HepG2 (cell line): Measurements from ENCODE around the gene NTN3. TPM values are rescaled to one million over a fixed set of nuclear protein-coding genes. Genes with fewer than 3 reads are reported as not detected.

ENCODE experiments used
- AGO2 ChIP-seq: fragments of 200-400 bp; formaldehyde crosslinking; optimal IDR thresholded peaks from 2 replicates; pipeline ENCODE3; 2017; ENCODE audit warnings: mild to moderate bottlenecking, low read depth, low read length, moderate library complexity
- FIP1L1 ChIP-seq: fragments of 200-400 bp; formaldehyde crosslinking; IDR thresholded peaks from 2 replicates; pipeline ENCODE4 v1.6.1; 2018; ENCODE audit warnings: low read depth, mild to moderate bottlenecking, low read length, moderate library complexity, borderline replicate concordance; ENCODE audit not compliant: insufficient read depth
- FOXK1 ChIP-seq: sonication (generic); formaldehyde crosslinking; IDR thresholded peaks from 2 replicates; pipeline ENCODE4 v1.4.0; 2020; ENCODE audit warnings: low read depth, missing genetic modification reagents, borderline replicate concordance
- FUBP1 ChIP-seq: sonication (generic); formaldehyde crosslinking; IDR thresholded peaks from 2 replicates; pipeline ENCODE4 v1.5.1; 2020; ENCODE audit warnings: missing genetic modification reagents, mild to moderate bottlenecking, borderline replicate concordance
- GZF1 ChIP-seq: sonication (generic); formaldehyde crosslinking; IDR thresholded peaks from 2 replicates; pipeline ENCODE4 v1.5.1; 2020; ENCODE audit warnings: mild to moderate bottlenecking, missing genetic modification reagents
- HDAC6 ChIP-seq: fragments of 200-600 bp; sonication (generic); IDR thresholded peaks from 2 replicates; pipeline ENCODE4 v1.7.0; 2017; ENCODE audit warnings: mild to moderate bottlenecking, antibody characterized with exemption, low read length, low read depth
- HMG20B ChIP-seq: conservative IDR thresholded peaks from 2 replicates; pipeline ENCODE4 v1.6.1; 2016; ENCODE audit warnings: missing genetic modification reagents, missing compliant biosample characterization
- MBNL3 ChIP-seq: fragments of 250-450 bp; sonication (Bioruptor Pico); conservative IDR thresholded peaks from 2 replicates; pipeline ENCODE4 v1.8.0; 2022; ENCODE audit warnings: mild to moderate bottlenecking, inconsistent platforms
- MLX ChIP-seq: IDR thresholded peaks from 2 replicates; pipeline ENCODE4 v1.6.1; 2016
- NBN ChIP-seq: fragments of 450-650 bp; conservative IDR thresholded peaks from 2 replicates; pipeline ENCODE4 v1.6.1; 2017
- POLR2AphosphoS2 ChIP-seq: IDR thresholded peaks from 2 replicates; pipeline ENCODE4 v1.6.1; 2011; ENCODE audit warnings: low read depth, low read length, improper control_type of control experiment
- PRMT3 ChIP-seq: sonication (generic); formaldehyde crosslinking; IDR thresholded peaks from 2 replicates; pipeline ENCODE4 v1.8.1; 2022; ENCODE audit warnings: low read depth, mild to moderate bottlenecking, moderate library complexity, missing genetic modification reagents, borderline replicate concordance
- RXRB ChIP-seq: IDR thresholded peaks from 2 replicates; pipeline ENCODE4 v1.6.1; 2016; ENCODE audit warnings: borderline replicate concordance, missing genetic modification reagents, missing compliant biosample characterization
- SIN3A ChIP-seq: IDR thresholded peaks from 2 replicates; pipeline ENCODE4 v1.6.1; 2011; ENCODE audit warnings: low read depth, mild to moderate bottlenecking, control low read depth, low read length, borderline replicate concordance
- SOX5 ChIP-seq: IDR thresholded peaks from 2 replicates; pipeline ENCODE4 v1.6.1; 2016; ENCODE audit warnings: borderline replicate concordance
- U2AF1 ChIP-seq: fragments of 200-400 bp; formaldehyde crosslinking; optimal IDR thresholded peaks from 2 replicates; pipeline ENCODE3; 2017; ENCODE audit warnings: mild to moderate bottlenecking, low read depth, low read length
- YEATS4 ChIP-seq: sonication (generic); formaldehyde crosslinking; IDR thresholded peaks from 2 replicates; pipeline ENCODE4 v1.4.0; 2020; ENCODE audit warnings: missing genetic modification reagents, borderline replicate concordance
- ZIK1 ChIP-seq: sonication (generic); formaldehyde crosslinking; IDR thresholded peaks from 2 replicates; pipeline ENCODE4 v1.5.0; 2020; ENCODE audit warnings: mild to moderate bottlenecking, low read depth, missing genetic modification reagents, borderline replicate concordance
- ZNF20 ChIP-seq: sonication (generic); formaldehyde crosslinking; IDR thresholded peaks from 2 replicates; pipeline ENCODE4 v1.4.0; 2020; ENCODE audit warnings: mild to moderate bottlenecking, moderate library complexity, missing genetic modification reagents
- ZNF281 ChIP-seq: sonication (generic); formaldehyde crosslinking; IDR thresholded peaks from 2 replicates; pipeline ENCODE4 v1.4.0; 2020; ENCODE audit warnings: missing genetic modification reagents, borderline replicate concordance
- ZNF329 ChIP-seq: sonication (generic); formaldehyde crosslinking; IDR thresholded peaks from 2 replicates; pipeline ENCODE4 v1.9.0; 2021; ENCODE audit warnings: low read depth, mild to moderate bottlenecking, missing genetic modification reagents
- ZNF333 ChIP-seq: sonication (generic); formaldehyde crosslinking; IDR thresholded peaks from 2 replicates; pipeline ENCODE4 v1.4.0; 2020; ENCODE audit warnings: mild to moderate bottlenecking, missing genetic modification reagents, borderline replicate concordance
- ZNF556 ChIP-seq: sonication (generic); formaldehyde crosslinking; IDR thresholded peaks from 2 replicates; pipeline ENCODE4 v1.4.0; 2020; ENCODE audit warnings: mild to moderate bottlenecking, missing genetic modification reagents, borderline replicate concordance
- ZNF598 ChIP-seq: sonication (generic); formaldehyde crosslinking; IDR thresholded peaks from 2 replicates; pipeline ENCODE4 v1.5.1; 2020; ENCODE audit warnings: mild to moderate bottlenecking, missing genetic modification reagents, borderline replicate concordance
- ZNF788 ChIP-seq: sonication (generic); formaldehyde crosslinking; IDR thresholded peaks from 2 replicates; pipeline ENCODE4 v1.5.0; 2020; ENCODE audit warnings: mild to moderate bottlenecking, missing genetic modification reagents, borderline replicate concordance
- ZNF891 ChIP-seq: sonication (generic); formaldehyde crosslinking; IDR thresholded peaks from 2 replicates; pipeline ENCODE4 v1.5.0; 2020; ENCODE audit warnings: mild to moderate bottlenecking, missing genetic modification reagents
- polyA plus RNA-seq, 8 experiments: library from polyadenylated mRNA; depleted of rRNA in 3 of 8; stranded (reverse) in 7 of 8; unstranded in 1 of 8; fragments of >200 nt; fragmentation: Illumina TruSeq in 4 of 8; extraction: Trizol in 4 of 8; gene quantifications; 2 replicates each; pipeline versions ENCODE4 v1.2.1 to v1.2.3, GENCODE V29; 2011 to 2016; ENCODE audit warnings: low read depth in 4 of 8, missing spikeins in 1 of 8, mixed read lengths in 1 of 8; ENCODE audit not compliant: insufficient read depth in 1 of 8
- total RNA-seq, 5 experiments: library from RNA; depleted of rRNA; stranded (reverse); fragments of >200 nt; fragmentation: Illumina TruSeq; extraction: Trizol; gene quantifications; 2 replicates each; pipeline ENCODE4 v1.2.3, GENCODE V29; 2016; ENCODE audit warnings: low read depth in 1 of 5

NTN3 gene
- total and polyA plus RNA-seq, 2 of the 13 experiments (the other 11 are each of a cell fraction or from before 2014, with no cell fraction given), result 0.09 to 0.20 TPM

GRCh38 chr16:2484898-2485508, 13.9 kb downstream of the NTN3 start (continued):
- peak; percentile 96 for TF ChIP-seq ZNF281
- TF ChIP-seq ZNF20 (CRISPR knock-in tag), result no peak
- TF ChIP-seq MBNL3 (CRISPR knock-in tag), result no peak
- TF ChIP-seq SIN3A, result no peak
- TF ChIP-seq SOX5 (CRISPR knock-in tag), result peak; percentile 83
- no peak for TF ChIP-seq ZNF598 (CRISPR knock-in tag)
- no peak for TF ChIP-seq ZNF891 (CRISPR knock-in tag)
- TF ChIP-seq FOXK1 (CRISPR knock-in tag), result peak; percentile 67; the same call in 1 of the 2 replicates
- 0 out of 2 replicates have a peak, but pooled peaks have one; percentile 27 for TF ChIP-seq MLX (CRISPR knock-in tag)
- no peak for TF ChIP-seq AGO2
- no peak for TF ChIP-seq ZNF333
- TF ChIP-seq NBN, result no peak
- TF ChIP-seq POLR2AphosphoS2, result no peak
- peak; percentile 77 for TF ChIP-seq HMG20B
- TF ChIP-seq RXRB (CRISPR knock-in tag), result peak; percentile 85; the same call in 1 of the 2 replicates
- peak; percentile 51; the same call in 1 of the 2 replicates for TF ChIP-seq ZIK1 (CRISPR knock-in tag)
- no peak for TF ChIP-seq FUBP1 (CRISPR knock-in tag)
- TF ChIP-seq FIP1L1, result no peak
- no peak for TF ChIP-seq ZNF329 (CRISPR knock-in tag)
- no peak for TF ChIP-seq HDAC6
- TF ChIP-seq ZNF556 (CRISPR knock-in tag), result peak; percentile 58; the same call in 1 of the 2 replicates
- TF ChIP-seq GZF1, result no peak
- TF ChIP-seq U2AF1, result no peak
- no peak for TF ChIP-seq PRMT3 (CRISPR knock-in tag)
- TF ChIP-seq ZNF788 (CRISPR knock-in tag), result peak; percentile 81; the same call in 1 of the 2 replicates
- peak; percentile 48; the same call in 1 of the 2 replicates for TF ChIP-seq YEATS4 (CRISPR knock-in tag)
